NCI-H146 treated with DMSO at 0.1 percent for 48 hours (cell line): ENCODE results near the gene SEPTIN7.

Experiments used
- DNase-seq: peaks from one replicate; lab custom pipeline; 2025; ENCODE audit not compliant: unreplicated experiment; lab: John Stamatoyannopoulos, UW

Gene SEPTIN7

GRCh38 chr7:35785250-35785649, 15.6 kb upstream of the SEPTIN7 start:
- DNase-seq = no peak

GRCh38 chr7:35787925-35788324, 12.9 kb upstream of the SEPTIN7 start:
- no peak for DNase-seq

- no peak for DNase-seq
Measured at GRCh38 chr7:35792472-35792871, 8.4 kb upstream of the SEPTIN7 start.

- DNase-seq = no peak
Measured at GRCh38 chr7:35792873-35793489, 7.9 kb upstream of the SEPTIN7 start.

- DNase-seq = no peak
Measured at GRCh38 chr7:35797311-35797710, 3.5 kb upstream of the SEPTIN7 start.

GRCh38 chr7:35799846-35800717, 775 bp upstream of the SEPTIN7 start:
- DNase-seq = peak; percentile 86

GRCh38 chr7:35801392-35802101, 690 bp downstream of the SEPTIN7 start:
- peak; percentile 57 for DNase-seq

GRCh38 chr7:35802102-35802466, 1.2 kb downstream of the SEPTIN7 start:
- no peak for DNase-seq

GRCh38 chr7:35802649-35803048, 1.8 kb downstream of the SEPTIN7 start:
- peak; percentile 8 for DNase-seq

- DNase-seq = no peak
Measured at GRCh38 chr7:35804231-35804970, 3.5 kb downstream of the SEPTIN7 start.

- no peak for DNase-seq
Measured at GRCh38 chr7:35805876-35806275, 5.0 kb downstream of the SEPTIN7 start.

GRCh38 chr7:35816514-35816913, 15.7 kb downstream of the SEPTIN7 start:
- DNase-seq = no peak

GRCh38 chr7:35817181-35817580, 16.3 kb downstream of the SEPTIN7 start:
- DNase-seq = no peak

GRCh38 chr7:35817930-35818329, 17.1 kb downstream of the SEPTIN7 start:
- no peak for DNase-seq

- no peak for DNase-seq
Measured at GRCh38 chr7:35818513-35818912, 17.7 kb downstream of the SEPTIN7 start.

- no peak for DNase-seq
Measured at GRCh38 chr7:35819310-35819709, 18.5 kb downstream of the SEPTIN7 start.

- no peak for DNase-seq
Measured at GRCh38 chr7:35819954-35820703, 19.3 kb downstream of the SEPTIN7 start.

- no peak for DNase-seq
Measured at GRCh38 chr7:35820858-35821257, 20.0 kb downstream of the SEPTIN7 start.

GRCh38 chr7:35823440-35823839, 22.6 kb downstream of the SEPTIN7 start:
- DNase-seq = no peak

- no peak for DNase-seq
Measured at GRCh38 chr7:35825974-35826373, 25.1 kb downstream of the SEPTIN7 start.

GRCh38 chr7:35826751-35827150, 25.9 kb downstream of the SEPTIN7 start:
- DNase-seq = no peak
